OCI-LY7 (cell line): ENCODE data around the gene THSD7B.

Source experiments
- EZH2phosphoT487 ChIP-seq: fragments of 200-600 bp; sonication (generic); IDR thresholded peaks from 2 replicates; pipeline ENCODE4 v1.6.1; 2018; ENCODE audit warnings: low read depth, borderline replicate concordance, mild to moderate bottlenecking, mixed run types, antibody characterized with exemption, low read length, moderate library complexity, mixed read lengths
- TF ChIP-seq, protein P1 (sequence below): fragments of 200-600 bp; sonication (generic); conservative IDR thresholded peaks from 2 replicates; pipeline ENCODE4 v1.5.1; 2014; ENCODE audit warnings: mild to moderate bottlenecking, antibody characterized with exemption, low read length, moderate library complexity, mixed read lengths

DNA sequence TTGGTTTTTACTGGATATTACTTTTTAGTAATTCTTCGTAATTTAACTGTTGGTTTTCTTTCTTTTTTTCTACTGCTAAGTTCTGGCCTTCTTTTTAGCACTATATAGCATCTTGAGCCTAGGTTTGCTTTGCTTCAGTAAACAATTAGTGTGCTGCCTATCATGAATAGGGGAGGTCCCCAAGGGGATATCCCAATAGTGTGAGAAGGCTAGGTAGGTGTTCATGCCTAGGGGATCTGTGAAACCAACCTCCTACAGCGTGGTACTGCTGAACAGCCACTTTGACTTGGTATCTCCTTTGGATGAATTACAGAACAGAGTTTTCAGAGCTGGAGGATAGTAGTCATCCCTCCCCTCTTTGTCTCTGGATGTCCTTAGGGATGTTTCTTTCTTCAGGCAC, 888.7 kb downstream of the THSD7B start:
- TF ChIP-seq, protein P1, sequence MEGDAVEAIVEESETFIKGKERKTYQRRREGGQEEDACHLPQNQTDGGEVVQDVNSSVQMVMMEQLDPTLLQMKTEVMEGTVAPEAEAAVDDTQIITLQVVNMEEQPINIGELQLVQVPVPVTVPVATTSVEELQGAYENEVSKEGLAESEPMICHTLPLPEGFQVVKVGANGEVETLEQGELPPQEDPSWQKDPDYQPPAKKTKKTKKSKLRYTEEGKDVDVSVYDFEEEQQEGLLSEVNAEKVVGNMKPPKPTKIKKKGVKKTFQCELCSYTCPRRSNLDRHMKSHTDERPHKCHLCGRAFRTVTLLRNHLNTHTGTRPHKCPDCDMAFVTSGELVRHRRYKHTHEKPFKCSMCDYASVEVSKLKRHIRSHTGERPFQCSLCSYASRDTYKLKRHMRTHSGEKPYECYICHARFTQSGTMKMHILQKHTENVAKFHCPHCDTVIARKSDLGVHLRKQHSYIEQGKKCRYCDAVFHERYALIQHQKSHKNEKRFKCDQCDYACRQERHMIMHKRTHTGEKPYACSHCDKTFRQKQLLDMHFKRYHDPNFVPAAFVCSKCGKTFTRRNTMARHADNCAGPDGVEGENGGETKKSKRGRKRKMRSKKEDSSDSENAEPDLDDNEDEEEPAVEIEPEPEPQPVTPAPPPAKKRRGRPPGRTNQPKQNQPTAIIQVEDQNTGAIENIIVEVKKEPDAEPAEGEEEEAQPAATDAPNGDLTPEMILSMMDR, result no peak
- TF ChIP-seq EZH2phosphoT487, result no peak
